ENCODE data around the gene RNF7.
A peak's percentile ranks its signal among the peaks of the same experiment; 100 is the strongest.
"Not testable (repeated sequence)": the region's sequence is repeated elsewhere in the genome, so short reads cannot be mapped to it uniquely, and the experiment has no call there.

Gene RNF7

GRCh38 chr3:141738022-141738890 lies at the start of gene RNF7:
Gene RNF7 (plus strand): TSS chr3:141738298. CDS start chr3:141738342, 44 bp downstream.
- POLR2A ChIA-PET: interaction anchor here (1.1 kb wide), 1 partner anchor 138 kb away, joined by 3 read pairs; the partner anchor contains the start of gene ATP1B3
- CTCF ChIA-PET: interaction anchor here (0.7 to 3.4 kb wide), 22 partner anchors 9 to 738 kb away, joined by 3 to 21 read pairs (median 4); partner anchors contain the start of gene ATP1B3
- peak; percentile 97 for DNase-seq (ENCODE audit: extremely low spot score)
- peak; percentile 87 for TF ChIP-seq CTCF (IDR thresholded peaks at IDR 0.05; ENCODE audit: control extremely low read depth, extremely low read depth, low read depth, missing control alignments)

GRCh38 chr3:141690431-141691072 lies 47.5 kb upstream of the RNF7 start:
- ChIA-PET POLR2A (no interaction called here), CTCF (interaction anchor here (1.2 to 1.5 kb wide), 2 partner anchors 11 to 23 kb away, joined by 3 to 5 read pairs; no protein-coding TSS in a partner anchor)
- no peak for TF ChIP-seq CTCF (IDR thresholded peaks at IDR 0.05; ENCODE audit: control extremely low read depth, extremely low read depth, low read depth, missing control alignments)
- DNase-seq (ENCODE audit: extremely low spot score): no peak

- CTCF ChIA-PET; DNase-seq (ENCODE audit: extremely low spot score); POLR2A ChIA-PET: not testable (repeated sequence)
Measured at GRCh38 chr3:141691471-141691870, 46.6 kb upstream of the RNF7 start.

- POLR2A ChIA-PET; CTCF ChIA-PET; DNase-seq (ENCODE audit: extremely low spot score): not testable (repeated sequence)
Measured at GRCh38 chr3:141692973-141693372, 45.1 kb upstream of the RNF7 start.

DNA sequence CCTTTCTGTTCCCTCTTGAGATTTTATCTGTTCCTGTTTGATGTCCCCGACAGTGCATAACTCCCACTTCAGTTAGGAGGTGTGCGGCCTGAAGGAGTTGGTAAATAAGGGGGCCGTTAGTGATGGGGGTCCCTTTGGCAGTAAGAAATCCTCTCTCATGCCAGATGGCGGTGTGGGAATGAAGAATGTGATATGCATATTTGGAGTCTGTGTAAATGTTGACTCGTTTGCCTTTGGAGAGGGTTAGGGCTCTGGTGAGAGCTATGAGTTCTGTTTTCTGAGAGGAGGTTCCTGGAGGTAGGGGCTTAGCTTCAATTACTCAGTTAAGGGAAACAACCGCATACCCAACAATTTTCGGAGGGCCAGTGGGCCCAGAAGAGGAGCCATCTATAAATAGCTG lies 38.8 kb upstream of the RNF7 start:
- CTCF ChIA-PET: no interaction called here
- DNase-seq (ENCODE audit: extremely low spot score): no peak
- TF ChIP-seq CTCF (IDR thresholded peaks at IDR 0.05; ENCODE audit: control extremely low read depth, extremely low read depth, low read depth, missing control alignments): no peak
- POLR2A ChIA-PET: no interaction called here

- CTCF ChIA-PET: interaction anchor here (1.6 kb wide), 1 partner anchor 13 kb away, joined by 3 read pairs; no protein-coding TSS in a partner anchor
- POLR2A ChIA-PET: no interaction called here
- DNase-seq (ENCODE audit: extremely low spot score): no peak
- no peak for TF ChIP-seq CTCF (IDR thresholded peaks at IDR 0.05; ENCODE audit: control extremely low read depth, extremely low read depth, low read depth, missing control alignments)
Measured at GRCh38 chr3:141699897-141700296, 38.2 kb upstream of the RNF7 start.

GRCh38 chr3:141703367-141703766 lies 34.7 kb upstream of the RNF7 start:
- POLR2A ChIA-PET, CTCF ChIA-PET: not testable (repeated sequence)

DNA sequence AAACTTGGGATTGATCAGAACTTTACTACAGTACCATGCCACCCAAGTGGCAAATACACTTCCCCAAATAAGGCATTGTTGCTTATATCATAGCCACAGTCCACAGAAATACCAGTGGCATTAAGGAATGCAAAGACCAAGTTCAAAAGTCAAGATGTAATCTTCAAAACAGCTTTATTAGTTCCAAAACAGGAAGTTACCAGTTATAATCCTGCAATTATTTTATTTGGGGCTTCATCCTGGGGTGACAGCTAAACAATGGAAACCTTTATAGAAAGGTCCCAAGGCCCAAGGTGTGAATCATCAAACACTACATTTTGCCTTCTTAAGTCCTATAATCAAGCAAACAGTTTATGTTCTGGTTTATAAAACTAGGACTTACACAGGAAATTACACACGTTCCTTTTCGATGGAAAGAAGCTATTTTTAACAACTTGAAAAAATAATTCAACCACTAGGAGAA lies 30.3 kb upstream of the RNF7 start:
- POLR2A ChIA-PET: no interaction called here
- DNase-seq (ENCODE audit: extremely low spot score): no peak
- CTCF ChIA-PET: interaction anchor here (0.9 kb wide), 1 partner anchor 136 kb away, joined by 3 read pairs; no protein-coding TSS in a partner anchor
- no peak for TF ChIP-seq CTCF (IDR thresholded peaks at IDR 0.05; ENCODE audit: control extremely low read depth, extremely low read depth, low read depth, missing control alignments)

More at GRCh38 chr3:141703367-141703766, 34.7 kb upstream of the RNF7 start:
- not testable (repeated sequence) for DNase-seq (ENCODE audit: extremely low spot score)
